ENCODE measurements around the gene ZNF217.
"Not testable (repeated sequence)": the region's sequence is repeated elsewhere in the genome, so short reads cannot be mapped to it uniquely, and the experiment has no call there.

Gene ZNF217

GRCh38 chr20:53534037-53534436 lies 59.6 kb downstream of the ZNF217 start:
- no peak for DNase-seq (ENCODE audit: low read depth in 2 of 3, low spot score in 1 of 3)

- no peak for DNase-seq (ENCODE audit: low read depth in 2 of 3, low spot score in 1 of 3)
These were observed 60.1 kb downstream of the ZNF217 start for GRCh38 chr20:53533500-53533899.

GRCh38 chr20:53532654-53533312 lies 60.9 kb downstream of the ZNF217 start:
- not testable (repeated sequence) for DNase-seq (ENCODE audit: low read depth in 2 of 3, low spot score in 1 of 3)

GRCh38 chr20:53530440-53530839 lies 63.2 kb downstream of the ZNF217 start:
- DNase-seq (ENCODE audit: low read depth in 2 of 3, low spot score in 1 of 3) = no peak

- DNase-seq (ENCODE audit: low read depth in 2 of 3, low spot score in 1 of 3) = no peak
These were observed 64.0 kb downstream of the ZNF217 start for GRCh38 chr20:53529658-53530057.

GRCh38 chr20:53527196-53527595 lies 66.4 kb downstream of the ZNF217 start:
- DNase-seq (ENCODE audit: low read depth in 2 of 3, low spot score in 1 of 3) = no peak

- DNase-seq (ENCODE audit: low read depth in 2 of 3, low spot score in 1 of 3) = no peak
These were observed 68.9 kb downstream of the ZNF217 start for GRCh38 chr20:53524589-53525312.

GRCh38 chr20:53523615-53524014 lies 70.0 kb downstream of the ZNF217 start:
- not testable (repeated sequence) for DNase-seq (ENCODE audit: low read depth in 2 of 3, low spot score in 1 of 3)

GRCh38 chr20:53522696-53523095 lies 70.9 kb downstream of the ZNF217 start:
- DNase-seq (ENCODE audit: low read depth in 2 of 3, low spot score in 1 of 3) = no peak

GRCh38 chr20:53522026-53522425 lies 71.6 kb downstream of the ZNF217 start:
- DNase-seq (ENCODE audit: low read depth in 2 of 3, low spot score in 1 of 3) = no peak

GRCh38 chr20:53521421-53521820 lies 72.2 kb downstream of the ZNF217 start:
- not testable (repeated sequence) for DNase-seq (ENCODE audit: low read depth in 2 of 3, low spot score in 1 of 3)

- DNase-seq (ENCODE audit: low read depth in 2 of 3, low spot score in 1 of 3) = no peak
These were observed 76.5 kb downstream of the ZNF217 start for GRCh38 chr20:53517146-53517545.
